ENCODE results near the gene MRPS34.

Gene MRPS34

DNA sequence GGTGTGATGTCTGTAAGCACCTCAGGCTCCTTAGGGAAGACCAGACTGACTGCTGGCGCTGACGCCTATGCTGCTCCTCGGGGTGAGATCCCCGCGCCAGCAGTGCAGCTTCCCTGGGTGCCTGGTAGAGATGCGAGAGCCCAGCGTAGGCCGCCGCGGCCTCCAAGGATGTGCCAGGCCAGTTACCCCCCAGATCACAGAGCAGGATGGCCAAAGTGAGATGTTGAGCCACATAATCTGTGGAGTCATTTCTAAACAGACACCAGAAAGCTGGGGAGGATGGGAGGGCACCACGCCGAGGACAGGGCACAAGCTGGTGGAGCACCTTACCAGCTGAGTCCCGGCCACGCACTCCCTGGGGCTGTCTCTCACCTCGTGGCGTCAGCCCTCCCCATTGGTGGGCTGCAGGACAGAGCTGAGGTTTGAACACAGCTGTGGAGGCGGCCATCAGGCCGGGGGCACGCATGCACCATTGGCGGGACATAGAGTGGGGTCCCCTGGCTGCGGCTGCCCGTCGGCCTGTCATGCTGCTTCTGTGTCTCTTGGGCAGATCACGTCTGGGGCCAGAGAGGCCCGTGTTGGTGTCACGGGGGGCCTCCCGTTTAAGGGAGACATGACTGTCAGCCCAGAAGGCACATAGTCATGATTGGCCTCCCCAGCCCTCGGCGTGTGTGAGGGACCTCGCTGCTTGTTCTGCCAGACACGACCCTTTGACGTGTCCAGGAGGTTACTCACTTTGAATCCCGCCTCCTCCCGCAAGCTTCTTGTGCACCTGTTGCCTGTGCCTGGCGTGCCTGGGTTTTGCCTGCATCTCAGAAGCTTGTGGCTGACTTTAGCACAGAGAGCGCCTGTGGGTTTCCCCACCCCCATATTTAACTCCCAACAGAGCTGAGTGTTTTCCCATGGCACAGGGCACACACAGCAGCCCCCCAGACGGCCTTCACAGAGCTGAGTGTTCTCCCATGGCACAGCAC, 45.0 kb downstream of the MRPS34 start:
- no peak for DNase-seq (ENCODE audit: low spot score)

DNA sequence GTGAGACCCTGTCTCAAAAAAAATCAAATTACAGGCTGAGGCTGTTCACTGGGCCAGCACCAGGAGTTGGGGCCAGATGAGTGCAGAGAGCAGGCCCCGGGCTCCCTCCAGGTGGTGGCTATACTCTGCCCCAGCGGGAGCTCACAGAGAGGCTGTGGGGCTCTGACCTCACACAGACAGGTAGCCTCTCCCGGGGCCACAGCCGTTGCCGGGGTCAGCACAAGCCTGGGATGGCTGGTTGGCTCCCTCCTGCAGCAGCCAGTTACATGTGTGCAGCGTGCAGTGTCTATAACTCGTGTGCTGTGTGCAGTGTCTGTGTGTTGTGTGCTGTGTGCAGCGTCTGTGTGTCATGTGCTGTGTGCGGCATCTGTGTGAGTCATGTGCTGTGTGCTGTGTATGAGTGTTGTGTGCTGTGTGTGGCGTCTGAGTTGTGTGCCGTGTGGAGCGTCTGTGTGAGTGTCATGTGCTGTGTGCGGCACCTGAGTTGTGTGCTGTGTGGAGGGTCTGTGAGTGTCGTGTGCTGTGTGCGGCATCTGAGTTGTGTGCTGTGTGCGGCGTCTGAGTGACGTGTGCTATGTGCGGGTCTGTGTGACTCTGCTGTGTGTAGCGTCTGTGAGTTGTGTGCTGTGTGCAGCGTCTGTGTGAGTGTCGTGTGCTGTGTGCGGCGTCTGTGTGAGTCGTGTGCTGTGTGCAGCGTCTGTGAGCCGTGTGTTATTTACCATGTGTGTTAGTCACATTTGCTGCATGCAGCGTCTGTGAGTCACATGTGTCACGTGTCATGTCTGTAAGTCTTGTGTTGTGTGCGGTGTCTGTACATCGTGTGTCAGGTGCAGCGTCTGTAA, 46.1 kb downstream of the MRPS34 start:
- no peak for DNase-seq (ENCODE audit: low spot score)

DNA sequence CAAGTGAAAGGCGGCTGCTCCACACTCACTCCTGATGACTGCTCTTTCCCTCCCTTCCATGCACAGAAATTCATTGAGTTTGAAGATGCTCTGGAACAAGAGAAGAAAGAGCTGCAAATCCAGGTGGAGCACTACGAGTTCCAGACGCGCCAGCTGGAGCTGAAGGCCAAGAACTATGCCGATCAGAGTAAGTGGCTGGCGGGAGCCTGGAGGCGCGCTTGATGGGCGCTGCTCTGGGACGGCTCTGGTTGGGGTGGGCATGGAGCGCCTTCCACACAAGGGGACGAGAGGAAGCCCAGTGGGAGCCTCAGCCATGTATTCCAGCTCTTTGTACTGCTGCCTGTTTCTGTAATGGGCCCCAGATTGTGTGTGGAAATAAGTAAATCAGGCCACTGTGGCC, 48.4 kb downstream of the MRPS34 start:
- DNase-seq (ENCODE audit: low spot score): no peak

DNA sequence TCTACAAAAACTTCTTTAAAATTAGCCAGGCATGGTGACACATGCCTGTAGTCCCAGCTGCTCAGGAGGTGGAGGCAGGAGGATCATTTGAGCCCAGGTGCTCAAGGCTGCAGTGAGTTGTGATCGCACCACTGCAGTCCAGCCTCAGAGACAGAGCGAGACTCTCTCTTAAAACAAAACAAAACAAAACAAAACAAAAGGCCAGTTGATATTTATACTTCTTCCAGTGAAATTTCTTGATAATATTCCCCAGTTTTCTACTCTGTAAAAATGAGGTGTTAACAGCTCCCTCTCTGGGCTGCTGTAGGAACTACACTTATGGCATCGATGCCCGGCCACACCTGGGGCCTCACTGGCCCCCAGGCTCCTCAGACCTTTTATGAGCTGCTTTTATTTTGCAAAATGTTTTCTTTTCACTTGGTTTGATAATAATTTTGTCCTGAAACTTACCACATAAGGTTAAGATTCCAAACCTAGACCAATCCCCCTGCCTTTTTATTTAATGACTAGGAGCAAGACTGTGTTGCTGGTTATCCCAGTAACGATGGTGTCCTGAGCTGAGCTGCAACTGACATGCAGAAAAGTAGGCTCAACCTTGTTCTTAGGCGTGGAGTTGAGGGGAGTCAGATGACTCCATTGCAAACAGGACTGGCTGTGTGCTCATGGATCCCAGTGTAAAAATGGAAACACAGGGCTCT, 49.3 kb downstream of the MRPS34 start:
- DNase-seq (ENCODE audit: low spot score): peak; percentile 72
